Erythroblast (primary cell): Measurements from ENCODE around the gene FAM240A.

Experiments
- GATA1 ChIP-seq: IDR thresholded peaks from 2 replicates; pipeline ENCODE4 v1.6.1; 2011; ENCODE audit warnings: low read depth, mild to moderate bottlenecking, control low read depth, low read length, moderate library complexity
- POLR2A ChIP-seq: IDR thresholded peaks from 2 replicates; pipeline ENCODE4 v1.6.1; 2011; ENCODE audit warnings: mild to moderate bottlenecking, low read length

DNA sequence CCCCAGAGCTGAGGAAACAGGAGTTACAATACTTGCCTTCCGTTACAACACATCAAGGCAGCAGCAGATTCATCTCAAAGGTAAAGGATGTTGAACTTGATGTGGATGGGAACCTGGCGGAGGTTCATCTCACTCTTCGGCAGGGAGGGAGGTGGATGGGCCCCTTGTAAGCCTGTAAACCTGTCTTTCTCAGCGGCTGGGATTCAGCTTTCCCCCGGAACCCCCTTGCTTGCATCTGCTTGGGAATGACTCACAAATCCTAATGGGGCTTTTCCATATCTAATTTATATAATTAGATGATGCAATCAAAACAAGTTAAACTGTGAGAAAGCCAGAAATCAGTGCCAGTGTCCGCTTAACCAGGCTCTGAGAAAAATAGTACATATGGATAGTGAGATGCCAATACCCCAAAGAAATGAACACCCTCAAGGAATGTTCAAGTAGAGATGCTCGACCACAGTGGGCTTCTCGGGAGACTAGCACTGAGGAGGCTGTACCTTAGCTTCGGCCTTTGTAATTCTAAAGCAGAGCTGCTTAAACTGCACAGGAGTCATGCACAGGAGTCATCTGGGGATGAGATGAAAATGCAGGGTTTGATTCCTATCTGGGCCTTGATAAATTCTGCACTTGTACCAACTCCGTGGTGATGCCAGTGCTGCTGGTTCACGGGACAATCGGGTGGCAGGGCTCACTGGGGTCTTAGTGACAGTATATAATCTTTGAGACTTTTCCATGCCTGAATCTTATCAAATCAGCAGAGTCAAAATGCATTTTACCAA lies 2.2 kb upstream of the FAM240A start:
- no peak for TF ChIP-seq POLR2A
- TF ChIP-seq GATA1, result no peak
